LoVo (cell line): Measurements from ENCODE around the gene PLOD1.
"Not testable (repeated sequence)": the region's sequence is repeated elsewhere in the genome, so short reads cannot be mapped to it uniquely, and the experiment has no call there.

Source experiments
- DNase-seq: peaks from one replicate; pipeline ENCODE4 v3.0.0-alpha.2; 2016; ENCODE audit warnings: low spot score

The PLOD1 gene

GRCh38 chr1:11912482-11913216 lies 21.9 kb upstream of the PLOD1 start:
- DNase-seq: not testable (repeated sequence)

DNA sequence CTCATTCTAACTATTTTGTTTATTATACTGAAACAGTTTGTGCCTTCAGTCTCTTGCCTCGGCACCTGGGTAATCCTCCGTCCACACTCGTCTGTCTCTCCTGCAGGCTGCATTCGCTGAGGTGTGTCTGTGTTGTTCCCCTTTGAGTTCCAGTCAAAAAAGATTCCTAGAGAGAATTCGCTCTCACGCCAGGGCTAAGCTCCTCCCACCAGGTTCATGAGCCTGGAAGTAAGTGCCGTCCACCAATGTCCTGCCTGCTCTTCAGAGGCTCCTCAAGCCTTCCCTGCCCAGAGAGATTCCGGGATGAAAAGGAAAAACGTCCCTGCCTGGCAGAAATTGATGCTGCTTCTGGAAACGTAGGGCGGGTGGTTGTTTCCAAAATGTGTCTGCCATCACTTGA lies 21.2 kb upstream of the PLOD1 start:
- DNase-seq: no peak

GRCh38 chr1:11914024-11914423 lies 20.5 kb upstream of the PLOD1 start:
- DNase-seq: no peak

- no peak for DNase-seq
These were observed 15.6 kb upstream of the PLOD1 start for GRCh38 chr1:11918799-11919519.

DNA sequence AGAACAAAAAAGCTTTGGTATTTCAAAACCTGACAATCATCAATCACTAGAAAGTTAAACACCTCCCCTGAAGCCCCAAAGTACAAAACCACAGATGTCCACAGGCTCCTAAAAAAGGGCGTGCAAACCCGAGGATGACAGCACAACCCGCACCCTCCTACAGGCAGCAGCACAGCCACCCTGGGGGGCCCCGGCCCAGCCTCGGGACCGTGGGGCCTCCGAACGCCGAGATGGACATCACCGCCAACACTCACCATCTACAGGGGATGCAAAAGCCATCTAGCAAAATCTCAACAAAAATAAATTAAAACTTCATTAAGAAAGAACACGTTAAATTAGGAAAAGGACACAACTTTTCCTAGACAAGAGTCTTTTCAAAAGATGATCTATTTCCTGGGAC lies 14.9 kb upstream of the PLOD1 start:
- no peak for DNase-seq

GRCh38 chr1:11920239-11920903 lies 14.1 kb upstream of the PLOD1 start:
- no peak for DNase-seq

DNA sequence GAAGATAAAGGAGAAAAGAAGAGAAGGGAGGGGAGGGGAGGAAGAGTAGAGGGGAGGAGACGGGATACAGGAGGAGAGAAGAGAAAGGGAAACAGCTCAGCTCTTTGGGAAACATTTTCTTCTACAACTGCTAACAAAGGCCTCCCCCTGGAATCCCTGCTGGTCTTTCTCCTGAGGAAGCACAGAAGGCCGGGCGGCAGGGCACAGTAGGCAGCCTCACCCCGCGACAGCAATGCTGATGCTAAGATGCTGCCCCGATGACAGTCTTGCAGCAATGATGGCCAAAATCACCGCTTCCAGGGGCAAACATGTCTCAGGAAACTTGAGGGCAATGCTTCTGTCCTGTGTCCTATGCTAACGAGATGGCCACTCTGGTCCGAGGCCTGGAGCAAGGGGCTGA lies 13.5 kb upstream of the PLOD1 start:
- DNase-seq: no peak

DNA sequence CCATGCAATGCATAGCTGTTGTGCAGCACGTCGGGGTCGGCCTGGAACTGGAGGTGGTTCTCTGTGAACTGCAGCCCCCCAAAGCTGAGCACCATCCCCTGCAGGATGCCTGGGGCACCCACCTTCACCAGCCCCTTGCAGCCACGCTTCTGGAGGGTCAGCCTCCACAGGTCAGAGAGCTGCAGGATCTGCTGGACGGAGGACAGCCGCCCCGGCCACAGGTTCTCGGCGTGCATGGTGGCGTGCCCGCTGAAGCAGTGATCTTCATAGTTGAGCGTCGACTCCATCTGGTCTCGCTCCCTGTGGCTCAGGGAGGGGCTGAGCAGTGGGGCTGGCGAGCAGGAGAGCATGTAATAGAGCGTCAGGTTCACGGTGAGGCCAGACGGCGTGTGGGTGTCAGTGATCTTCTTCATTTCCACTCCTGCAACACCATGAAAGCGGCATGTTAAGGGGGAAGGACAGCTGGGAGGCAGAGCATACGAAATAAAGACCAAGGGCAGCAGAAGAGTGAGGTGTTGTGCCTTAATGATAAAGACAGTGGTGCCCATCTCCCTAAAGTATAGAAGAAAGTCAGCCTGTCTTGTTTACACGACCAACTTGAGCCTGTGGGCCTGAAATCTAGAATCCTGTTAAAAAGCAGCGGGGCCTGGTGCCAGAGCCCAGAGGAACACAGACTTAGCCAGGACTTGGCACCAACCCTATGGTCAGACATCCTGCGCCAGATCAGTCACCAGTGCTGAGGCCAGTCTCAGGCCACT lies 11.3 kb upstream of the PLOD1 start:
- DNase-seq: no peak

GRCh38 chr1:11923827-11924113 lies 10.7 kb upstream of the PLOD1 start:
- DNase-seq: no peak

DNA sequence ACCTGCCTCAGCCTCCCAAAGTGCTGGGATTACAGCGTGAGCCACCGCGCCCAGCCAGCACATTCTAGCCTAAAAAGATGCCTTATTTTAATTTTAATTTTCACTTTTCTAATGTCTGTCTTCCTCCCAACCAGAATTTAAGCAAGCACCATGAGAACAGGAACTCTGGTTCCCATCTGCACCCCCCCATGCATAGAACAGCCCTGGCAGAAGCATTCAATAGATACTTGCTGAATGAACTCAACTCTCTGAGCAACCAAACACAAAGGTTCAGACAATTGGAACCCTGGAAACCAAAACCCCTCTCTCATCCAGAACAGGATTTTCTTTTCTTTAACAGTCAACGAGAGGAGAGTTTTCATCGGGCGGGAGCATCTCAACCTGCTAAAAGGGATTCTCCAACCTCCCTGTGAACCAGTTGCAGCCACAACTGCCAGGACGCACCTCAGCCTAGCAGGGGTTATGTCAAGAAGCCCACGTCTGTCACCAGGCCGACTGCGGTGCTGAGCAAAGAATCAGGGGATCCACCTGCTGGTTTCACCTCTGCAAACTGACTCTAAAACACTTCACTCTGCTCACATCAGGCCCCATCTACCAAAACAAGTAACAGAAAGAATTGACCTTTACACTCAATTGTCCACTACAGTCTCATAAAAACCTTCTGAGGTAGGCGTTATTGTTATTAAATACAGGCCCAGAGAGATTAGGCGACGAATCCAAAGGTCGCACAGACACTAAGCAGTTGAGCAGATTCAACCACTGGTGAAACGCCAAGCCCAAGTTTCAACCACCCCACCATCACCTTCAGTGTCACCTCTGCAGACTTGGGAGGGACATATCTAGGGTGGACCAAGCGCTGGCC lies 10.0 kb upstream of the PLOD1 start:
- DNase-seq: no peak

- not testable (repeated sequence) for DNase-seq
These were observed 9.2 kb upstream of the PLOD1 start for GRCh38 chr1:11925196-11925937.

DNA sequence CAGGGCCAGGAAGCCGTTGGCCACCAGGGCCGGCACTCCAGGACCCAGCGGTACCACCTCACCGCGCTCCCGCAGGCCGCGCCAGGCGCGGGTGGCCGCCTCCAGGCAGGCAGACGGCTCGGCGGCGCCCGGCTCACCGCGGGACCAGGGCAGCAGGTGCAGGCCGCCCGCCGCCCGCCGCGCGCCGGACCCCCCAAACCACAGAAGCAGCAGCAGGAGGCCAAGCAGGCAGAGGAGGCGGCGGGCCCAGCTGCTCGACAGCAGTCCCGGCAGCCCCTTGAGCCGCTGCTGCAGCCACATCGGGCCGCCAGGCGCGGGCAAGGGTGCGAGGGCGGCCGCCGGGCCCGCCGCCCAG lies 8.6 kb upstream of the PLOD1 start:
- no peak for DNase-seq

DNA sequence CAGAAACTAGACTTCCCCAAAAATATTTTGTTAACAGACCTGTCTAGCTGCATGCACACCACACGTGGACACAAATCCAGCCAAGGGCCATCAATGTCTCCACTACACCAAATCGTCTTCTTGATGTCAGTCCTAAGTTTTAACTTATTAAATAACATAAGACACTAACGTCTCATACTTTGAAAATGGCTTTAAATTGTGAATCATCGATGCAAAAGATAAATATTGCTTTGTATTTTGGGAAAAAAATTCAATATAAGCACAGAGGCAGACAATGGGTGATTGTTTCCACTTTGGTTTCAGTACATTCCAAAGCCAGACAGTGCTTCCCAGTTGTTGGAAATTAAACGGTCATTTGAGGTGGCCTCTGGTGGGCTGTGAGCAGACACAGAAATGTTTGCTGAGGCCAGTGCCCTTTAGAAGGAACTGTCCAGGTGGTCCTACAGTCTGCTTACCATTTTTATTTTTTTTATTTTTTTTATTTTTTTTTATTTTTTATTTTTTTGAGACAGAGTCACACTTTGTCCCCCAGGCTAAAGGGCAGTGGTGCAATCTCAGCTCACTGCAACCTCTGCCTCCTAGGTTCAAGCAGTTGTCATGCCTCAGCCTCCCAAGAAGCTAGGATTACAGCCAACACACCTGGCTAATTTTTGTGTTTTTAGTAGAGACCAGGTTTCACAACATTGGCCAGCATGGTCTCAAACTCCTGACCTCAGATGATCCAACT lies 6.5 kb upstream of the PLOD1 start:
- peak; percentile 7 for DNase-seq

- no peak for DNase-seq
These were observed 4.7 kb upstream of the PLOD1 start for GRCh38 chr1:11929849-11930248.

DNA sequence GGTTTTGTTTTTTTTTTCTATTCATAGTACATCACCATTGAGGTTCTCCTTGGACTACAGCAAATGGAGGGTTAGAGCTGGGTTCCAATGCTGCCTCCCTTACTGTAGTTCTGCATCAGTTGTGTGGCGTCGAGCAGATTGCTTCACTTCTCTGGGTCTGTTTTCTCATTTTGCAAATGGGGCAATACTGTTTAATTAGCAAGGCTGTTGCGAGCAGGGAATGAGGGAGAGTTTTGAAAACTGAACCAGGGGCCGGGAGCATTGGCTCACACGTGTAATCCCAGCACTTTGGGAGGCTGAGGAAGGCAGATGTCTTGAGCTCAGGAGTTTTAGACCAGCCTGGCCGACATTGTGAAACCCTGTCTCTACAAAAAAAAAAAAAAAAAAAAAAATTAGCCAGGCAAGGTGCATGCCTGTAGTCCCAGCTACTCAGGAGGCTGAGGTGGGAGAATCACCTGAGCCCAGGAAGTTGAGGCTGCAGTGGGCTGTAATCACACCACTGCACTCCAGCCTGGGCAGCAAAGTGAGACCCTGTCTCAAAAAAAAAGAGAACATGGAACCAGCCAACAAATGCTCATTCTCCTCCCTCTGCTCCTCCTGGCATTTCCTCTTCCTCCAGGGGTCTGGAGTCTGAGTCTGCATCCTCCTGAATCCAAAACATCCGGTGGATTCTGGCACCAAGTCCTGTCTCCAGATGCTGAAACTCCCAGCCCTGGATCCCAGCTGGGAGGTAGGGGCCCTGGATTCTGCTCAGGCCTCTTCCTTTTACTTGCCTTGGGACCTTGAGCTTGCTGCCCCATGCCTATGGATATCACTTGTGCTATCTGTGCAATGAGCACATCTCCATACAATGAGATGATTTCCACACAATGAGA lies 3.7 kb upstream of the PLOD1 start:
- DNase-seq: no peak

GRCh38 chr1:11931845-11932244 lies 2.7 kb upstream of the PLOD1 start:
- DNase-seq: no peak

DNA sequence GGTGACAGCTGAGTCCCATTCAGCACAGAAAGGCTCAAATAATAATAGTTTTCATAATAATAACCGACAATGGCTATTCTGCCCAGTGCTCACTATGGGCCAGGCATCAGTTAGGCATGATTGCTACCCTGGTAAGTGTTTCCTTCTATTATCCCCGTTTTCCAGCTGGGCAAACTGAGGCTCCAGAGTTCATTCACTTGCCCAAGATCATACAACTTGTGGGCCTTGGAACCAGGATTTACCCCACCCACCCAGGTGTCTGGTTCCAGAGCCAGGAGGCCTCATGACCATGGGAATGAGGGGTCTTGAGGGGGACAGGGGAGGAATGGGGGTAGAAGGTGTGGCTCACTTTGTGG lies 518 bp downstream of the PLOD1 start:
- no peak for DNase-seq

- DNase-seq: not testable (repeated sequence)
These were observed 1.2 kb downstream of the PLOD1 start for GRCh38 chr1:11935733-11936132.

- DNase-seq: no peak
These were observed 4.4 kb downstream of the PLOD1 start for GRCh38 chr1:11938722-11939526.
